GM23338 (cell line): ENCODE results near the gene ATXN2. TPM values are rescaled to one million over a fixed set of nuclear protein-coding genes. Genes with fewer than 3 reads are reported as not detected.

Experiments
- ATAC-seq: fragments of 200-7000 bp; cut with Tn5 transposase; 3 replicates; pipeline ENCODE4 v1.9.1; 2020
- DNase-seq: peaks from one replicate; pipeline ENCODE4 v3.0.0-alpha.2; 2015; ENCODE audit warnings: low spot score
- H2AFZ ChIP-seq: fragments of 200-600 bp; sonication (generic); 2 replicates; pipeline ENCODE4 v1.8.0; 2016; ENCODE audit warnings: antibody characterized with exemption, mild to moderate bottlenecking, moderate library complexity
- H3F3A ChIP-seq: fragments of 200-600 bp; sonication (generic); replicated peaks from 2 replicates; pipeline ENCODE4 v1.8.0; 2017; ENCODE audit warnings: antibody characterized with exemption, mixed run types, low read depth
- H3K27ac ChIP-seq: fragments of 200-600 bp; sonication (generic); 2 replicates; pipeline ENCODE4 v1.6.1; 2016; ENCODE audit warnings: low read depth
- H3K27me3 ChIP-seq: fragments of 200-600 bp; sonication (generic); 2 replicates; pipeline ENCODE4 v1.8.0; 2016; ENCODE audit warnings: mild to moderate bottlenecking, mixed run types, moderate library complexity; ENCODE audit not compliant: insufficient read depth
- H3K36me3 ChIP-seq: fragments of 200-600 bp; sonication (generic); 2 replicates; pipeline ENCODE4 v1.8.0; 2016; ENCODE audit warnings: mild to moderate bottlenecking; ENCODE audit not compliant: insufficient read depth
- H3K4me1 ChIP-seq: fragments of 200-600 bp; sonication (generic); 2 replicates; pipeline ENCODE4 v1.8.0; 2016; ENCODE audit warnings: mild to moderate bottlenecking, moderate library complexity; ENCODE audit not compliant: insufficient read depth
- H3K4me2 ChIP-seq: fragments of 200-600 bp; sonication (generic); 2 replicates; pipeline ENCODE4 v1.7.1; 2017; ENCODE audit warnings: mixed run types
- H3K4me3 ChIP-seq: fragments of 200-600 bp; sonication (generic); 2 replicates; pipeline ENCODE4 v1.6.1; 2016; ENCODE audit warnings: mixed run types
- H3K79me2 ChIP-seq: fragments of 200-600 bp; sonication (generic); replicated peaks from 2 replicates; pipeline ENCODE4 v1.8.0; 2017; ENCODE audit warnings: mild to moderate bottlenecking; ENCODE audit not compliant: insufficient read depth
- H3K9me2 ChIP-seq: fragments of 200-600 bp; sonication (generic); 2 replicates; pipeline ENCODE4 v1.8.0; 2017; ENCODE audit not compliant: insufficient read depth
- H4K20me1 ChIP-seq: fragments of 200-600 bp; sonication (generic); replicated peaks from 2 replicates; pipeline ENCODE4 v1.8.0; 2017; ENCODE audit warnings: mild to moderate bottlenecking; ENCODE audit not compliant: insufficient read depth
- H3K27ac Mint-ChIP-seq: 2 replicates; pipeline ENCODE4 v1.8.0; 2020; ENCODE audit warnings: inconsistent platforms, mild to moderate bottlenecking, moderate library complexity, mixed read lengths
- H3K27me3 Mint-ChIP-seq: 3 replicates; pipeline ENCODE4 v1.8.0; 2022; ENCODE audit warnings: low read depth, mild to moderate bottlenecking, moderate library complexity, mixed read lengths, inconsistent platforms; ENCODE audit not compliant: insufficient read depth, poor library complexity
- H3K36me3 Mint-ChIP-seq: 3 replicates; pipeline ENCODE4 v1.8.0; 2021; ENCODE audit warnings: low read depth, mild to moderate bottlenecking, inconsistent platforms, moderate library complexity, mixed read lengths
- H3K4me1 Mint-ChIP-seq: 3 replicates; pipeline ENCODE4 v1.8.0; 2020; ENCODE audit warnings: mild to moderate bottlenecking, inconsistent platforms, mixed read lengths
- H3K4me3 Mint-ChIP-seq: 3 replicates; pipeline ENCODE4 v1.8.0; 2021; ENCODE audit warnings: moderate library complexity, mild to moderate bottlenecking, inconsistent platforms, mixed read lengths
- H3K9me3 Mint-ChIP-seq: 3 replicates; pipeline ENCODE4 v1.8.0; 2020; ENCODE audit warnings: moderate library complexity, mild to moderate bottlenecking, inconsistent platforms, mixed read lengths
- CREB1 ChIP-seq: fragments of 250-450 bp; sonication (Bioruptor Pico); IDR thresholded peaks from 2 replicates; pipeline ENCODE4 v1.5.0; 2020; ENCODE audit warnings: low read depth, mild to moderate bottlenecking, moderate library complexity
- CTCF ChIP-seq, 2 experiments: fragments of 200-600 bp in 1 of 2; sonication (generic) in 1 of 2; conservative IDR thresholded peaks; 2 replicates each; pipeline versions ENCODE4 v1.5.1 to v1.6.1; 2016 to 2017; ENCODE audit warnings: antibody characterized with exemption in 2 of 2, low read depth in 2 of 2, mild to moderate bottlenecking in 2 of 2, moderate library complexity in 1 of 2
- ETS1 ChIP-seq: IDR thresholded peaks from 2 replicates; pipeline ENCODE4 v1.6.1; 2016; ENCODE audit warnings: antibody characterized with exemption
- EZH2 ChIP-seq: fragments of 200-600 bp; sonication (generic); IDR thresholded peaks from one replicate; pipeline ENCODE4 v1.8.0; 2017; ENCODE audit warnings: antibody characterized with exemption, mild to moderate bottlenecking, low read depth; ENCODE audit not compliant: unreplicated experiment
- EZH2phosphoT487 ChIP-seq: fragments of 200-600 bp; sonication (generic); IDR thresholded peaks from one replicate; pipeline ENCODE4 v1.8.1; 2018; ENCODE audit warnings: antibody characterized with exemption; ENCODE audit not compliant: unreplicated experiment
- NANOG ChIP-seq: IDR thresholded peaks from 2 replicates; pipeline ENCODE4 v1.6.1; 2016; ENCODE audit warnings: antibody characterized with exemption, borderline replicate concordance
- ZNF114 ChIP-seq: fragments of 250-450 bp; sonication (Bioruptor Pico); IDR thresholded peaks from 2 replicates; pipeline ENCODE4 v1.5.0; 2020; ENCODE audit warnings: mild to moderate bottlenecking, moderate library complexity
- polyA plus RNA-seq: library from polyadenylated mRNA; unstranded; fragments of >200 nt; fragmentation: Nextera tagmentation; extraction: Ambion mirVana; gene quantifications from 2 replicates; pipeline ENCODE4 v1.2.1, GENCODE V29; 2016
- total RNA-seq: library from RNA; depleted of rRNA; stranded (reverse); fragments of >200 nt; shearing (Covaris generic); gene quantifications from 2 replicates; pipeline ENCODE4 v1.2.3, GENCODE V29; 2014

ATXN2 gene
- total and polyA plus RNA-seq, 2 experiments from 2014 or later, result 44.8 to 59.5 TPM

GRCh38 chr12:111532751-111533150, 66.4 kb downstream of the ATXN2 start (continued):
- TF ChIP-seq CTCF (conservative IDR thresholded peaks at IDR 0.05; ENCODE audit: low read depth in 2 of 2) (no peak), ZNF114 (CRISPR knock-in tag) (no peak), NANOG (no peak)

- Histone ChIP-seq H3K27ac (0 out of 2 replicates have a peak overlapping the region, but pooled peaks have one; percentile 15), H3K4me2 (no peak overlapping the region), H3K36me3 (peaks cover 14% of the 10 kb centered on the region), H3K4me3 (no peak overlapping the region), H4K20me1 (0 out of 2 replicates have a peak, but pooled peaks cover 6% of the 10 kb centered on the region), H3K79me2 (no peaks in the 10 kb centered on the region), H3K4me1 (no peaks in the 10 kb centered on the region), H3F3A (0 out of 2 replicates have a peak, but pooled peaks cover 5% of the 10 kb centered on the region), H3K9me2 (no peaks in the 10 kb centered on the region), H2AFZ (no peak overlapping the region), H3K27me3 (no peaks in the 10 kb centered on the region)
- ATAC-seq (peak; percentile 96), DNase-seq (peak; percentile 84)
- Mint-ChIP-seq H3K4me3 (no peak overlapping the region), H3K27ac (peak overlapping the region; percentile 57; the same call in 1 of the 2 replicates), H3K4me1 (peaks cover 3% of the 10 kb centered on the region), H3K9me3 (no peaks in the 10 kb centered on the region), H3K27me3 (no peaks in the 10 kb centered on the region), H3K36me3 (peaks cover 22% of the 10 kb centered on the region)
- no peak for TF ChIP-seq EZH2
- TF ChIP-seq CTCF (conservative IDR thresholded peaks at IDR 0.05; ENCODE audit: low read depth in 2 of 2), result peak; percentile 82 to 83
Measured at GRCh38 chr12:111529424-111530368, 69.4 kb downstream of the ATXN2 start.

GRCh38 chr12:111523587-111524167, 75.4 kb downstream of the ATXN2 start:
- Histone ChIP-seq H3K27ac (no peak overlapping the region), H3K27me3 (no peaks in the 10 kb centered on the region), H2AFZ (no peak overlapping the region), H3F3A (no peaks in the 10 kb centered on the region), H3K36me3 (peaks cover 32% of the 10 kb centered on the region), H3K4me3 (no peak overlapping the region), H3K4me2 (no peak overlapping the region), H3K4me1 (no peaks in the 10 kb centered on the region), H4K20me1 (peaks cover 5% of the 10 kb centered on the region; the same call in 1 of the 2 replicates), H3K9me2 (no peaks in the 10 kb centered on the region), H3K79me2 (no peaks in the 10 kb centered on the region)
- Mint-ChIP-seq H3K27ac (no peak overlapping the region), H3K36me3 (peaks cover 41% of the 10 kb centered on the region), H3K4me3 (no peak overlapping the region), H3K27me3 (peaks cover 2% of the 10 kb centered on the region), H3K9me3 (no peaks in the 10 kb centered on the region; the same call in 2 of the 3 replicates), H3K4me1 (no peaks in the 10 kb centered on the region)
- no peak for DNase-seq
- TF ChIP-seq CTCF (conservative IDR thresholded peaks at IDR 0.05; ENCODE audit: low read depth in 2 of 2) (no peak), CREB1 (CRISPR knock-in tag) (no peak), ZNF114 (CRISPR knock-in tag) (no peak), EZH2phosphoT487 (no peak), EZH2 (no peak), ETS1 (no peak)
- ATAC-seq, result no peak
